GM19324 (cell line): ENCODE results near the gene SLAMF7.
"Not testable (repeated sequence)": the region's sequence is repeated elsewhere in the genome, so short reads cannot be mapped to it uniquely, and the experiment has no call there.

Experiments
- ATAC-seq: cut with Tn5 transposase; IDR thresholded peaks from one replicate; pipeline ENCODE4 v1.9.1; 2021; ENCODE audit warnings: mild to moderate bottlenecking, moderate library complexity; ENCODE audit not compliant: unreplicated experiment, low FRiP score

SLAMF7 gene

GRCh38 chr1:160718210-160718609 is 20.8 kb upstream of the SLAMF7 start:
- ATAC-seq: no peak

DNA sequence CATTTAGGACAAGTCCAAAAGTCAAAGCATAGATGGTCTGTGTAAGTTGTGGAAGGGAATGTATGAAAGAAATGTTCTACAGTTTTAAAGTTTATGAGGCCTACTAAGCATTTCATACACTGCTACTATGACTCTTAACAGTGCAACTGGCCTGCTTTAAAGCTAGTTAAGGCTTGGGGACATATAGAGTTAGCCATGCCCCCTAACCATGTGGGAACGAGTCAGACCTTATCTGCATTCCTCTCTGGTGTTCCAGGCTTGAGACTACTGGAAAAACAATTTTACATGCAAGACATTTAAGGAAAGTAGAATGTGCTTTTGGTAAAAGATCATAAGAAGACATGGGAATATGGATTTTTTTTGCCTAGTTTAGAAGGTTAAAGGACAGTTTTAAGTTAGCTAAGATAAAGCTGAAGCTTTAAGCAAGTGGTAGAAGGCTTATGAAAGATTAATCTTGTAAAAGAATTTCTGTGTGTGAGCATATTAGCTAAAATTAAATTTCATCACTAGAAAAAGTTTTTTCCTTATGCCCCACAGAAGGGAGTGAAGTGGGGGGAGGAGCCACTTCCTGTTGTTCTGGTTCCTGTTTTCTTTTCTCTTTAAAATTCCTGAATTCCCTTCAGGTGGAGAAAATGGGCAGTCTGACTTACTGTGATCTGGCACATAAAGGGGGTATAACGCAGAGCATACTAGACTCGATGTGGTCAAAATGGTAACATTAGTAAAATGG is 18.5 kb upstream of the SLAMF7 start:
- no peak for ATAC-seq

GRCh38 chr1:160721473-160721872 is 17.6 kb upstream of the SLAMF7 start:
- ATAC-seq: no peak

- ATAC-seq: no peak
Measured at GRCh38 chr1:160722726-160723125, 16.3 kb upstream of the SLAMF7 start.

- ATAC-seq: no peak
Measured at GRCh38 chr1:160723332-160723731, 15.7 kb upstream of the SLAMF7 start.

DNA sequence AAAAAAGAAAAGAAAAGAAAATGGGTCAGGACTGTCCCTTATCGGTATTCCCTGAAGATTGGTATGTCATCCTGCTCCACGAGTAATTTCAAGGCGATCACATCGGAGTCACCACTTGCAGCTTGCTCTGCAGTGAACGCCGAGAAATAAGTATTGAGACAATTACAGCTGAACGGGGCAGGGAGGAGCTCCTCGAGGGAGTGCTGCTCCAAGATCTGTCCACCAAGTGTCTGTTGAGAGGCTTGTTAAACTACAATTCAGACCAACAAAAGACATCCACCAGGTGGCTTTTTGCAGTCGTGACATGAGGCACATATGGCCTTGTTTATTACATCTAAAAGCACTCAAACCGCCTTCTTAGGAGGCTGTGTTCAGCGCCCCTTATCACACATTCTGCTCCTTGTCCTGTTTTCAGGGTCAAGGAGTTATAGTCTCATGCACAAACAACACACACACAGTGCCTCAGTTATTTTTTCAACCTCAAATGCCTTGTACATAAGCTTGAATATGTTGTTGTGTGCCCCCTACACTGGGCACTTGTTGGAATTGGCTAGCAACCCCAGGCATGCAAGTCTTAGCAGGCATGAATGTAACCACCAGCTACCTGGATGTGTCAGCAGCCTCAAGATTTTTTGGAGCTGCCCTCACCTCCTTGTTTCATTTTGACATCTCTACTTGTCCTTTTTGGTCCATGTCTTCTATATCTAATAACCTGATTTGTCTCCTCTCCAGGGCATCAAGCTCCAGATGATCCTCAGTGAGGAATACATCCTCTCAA is 14.4 kb upstream of the SLAMF7 start:
- ATAC-seq: no peak

GRCh38 chr1:160726114-160726497 is 12.9 kb upstream of the SLAMF7 start:
- ATAC-seq: no peak

DNA sequence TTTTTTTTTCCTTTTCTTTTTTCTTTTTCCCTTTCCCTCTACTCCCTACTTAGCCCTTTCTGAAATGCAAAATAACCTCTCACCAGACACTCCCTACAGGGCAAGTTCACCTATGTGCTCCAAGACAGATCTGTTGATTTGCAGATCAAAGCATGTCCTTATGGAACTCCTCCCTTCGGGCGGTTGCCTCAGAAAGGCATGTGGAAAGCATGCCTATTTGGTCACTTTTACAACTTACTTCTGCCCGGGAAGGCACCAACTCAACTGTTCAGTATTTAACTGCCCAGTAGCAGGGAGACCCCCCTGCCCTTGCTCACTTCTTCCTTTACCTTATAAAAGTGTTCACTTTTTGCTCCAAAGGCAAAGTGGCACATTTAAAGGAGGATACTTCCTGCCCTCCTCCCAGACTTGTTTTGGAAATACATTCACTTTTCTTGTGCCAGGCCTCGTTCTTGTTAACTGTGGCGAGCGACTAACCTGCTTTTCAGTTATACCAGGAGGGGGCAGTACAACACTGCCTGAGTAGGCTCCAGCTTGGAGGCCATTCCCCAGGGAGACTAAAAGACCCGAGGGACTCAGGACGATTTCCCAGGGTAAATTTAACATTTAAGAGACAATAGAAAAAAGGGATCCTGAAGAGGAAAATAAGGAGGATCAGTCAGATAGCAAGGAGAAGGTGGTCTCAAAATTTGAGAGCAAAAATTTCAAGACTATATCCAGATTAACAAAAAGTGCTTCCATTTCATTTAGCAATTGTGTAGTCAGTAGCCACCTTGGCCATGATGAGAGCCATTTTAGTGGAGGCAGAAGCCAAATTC is 12.3 kb upstream of the SLAMF7 start:
- ATAC-seq: no peak

- no peak for ATAC-seq
Measured at GRCh38 chr1:160727316-160727640, 11.8 kb upstream of the SLAMF7 start.

DNA sequence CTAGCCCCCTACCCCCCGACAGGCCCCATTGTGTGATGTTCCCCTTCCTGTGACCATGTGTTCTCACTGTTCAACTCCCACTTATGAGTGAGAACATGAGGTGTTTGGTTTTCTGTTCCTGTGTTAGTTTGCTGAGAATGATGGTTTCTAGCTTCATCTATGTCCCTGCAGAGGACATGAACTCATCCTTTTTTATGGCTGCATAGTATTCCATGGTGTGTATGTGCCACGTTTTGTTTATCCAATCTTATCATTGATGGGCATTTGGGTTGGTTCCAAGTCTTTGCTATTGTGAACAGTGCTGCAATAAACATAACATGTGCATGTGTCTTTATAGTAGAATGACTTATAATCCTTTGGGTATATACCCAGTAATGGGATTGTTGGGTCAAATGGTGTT is 7.5 kb upstream of the SLAMF7 start:
- ATAC-seq: not testable (repeated sequence)

DNA sequence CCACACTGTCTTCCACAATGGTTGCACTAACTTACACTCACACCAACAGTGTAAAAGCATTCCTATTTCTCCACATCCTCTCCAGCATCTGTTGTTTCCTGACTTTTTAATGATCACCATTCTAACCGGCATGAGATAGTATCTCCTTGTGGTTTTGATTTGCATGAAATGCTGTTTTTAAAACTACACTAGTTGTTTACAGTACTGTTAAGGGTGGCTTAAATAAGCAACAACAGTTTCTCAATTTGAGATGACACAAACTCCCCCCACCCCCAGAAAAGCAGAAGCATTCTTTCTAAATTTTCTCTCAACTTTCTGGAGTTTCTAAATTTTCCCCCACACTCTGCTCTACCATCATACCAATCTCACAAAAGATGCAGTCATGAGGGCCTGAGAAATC is 7.1 kb upstream of the SLAMF7 start:
- no peak for ATAC-seq

DNA sequence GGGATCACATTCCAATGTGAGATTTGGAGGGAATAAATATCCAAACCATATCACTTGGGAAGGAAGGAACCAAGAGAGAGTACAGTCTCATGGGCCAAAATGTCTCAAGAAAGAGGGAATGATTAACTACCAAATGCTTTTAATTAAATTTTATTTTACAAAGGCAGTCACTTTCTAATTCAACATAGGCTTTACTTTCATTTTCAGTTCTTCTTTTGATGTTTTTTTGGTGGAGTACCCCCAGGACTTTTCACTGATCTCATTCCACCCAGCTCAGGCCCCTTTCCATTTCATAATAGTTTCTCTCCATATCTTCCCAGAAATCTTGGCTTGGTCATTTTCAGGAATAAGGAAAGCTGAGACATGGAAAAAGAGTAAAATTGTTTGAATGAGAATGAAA is 5.1 kb upstream of the SLAMF7 start:
- no peak for ATAC-seq

DNA sequence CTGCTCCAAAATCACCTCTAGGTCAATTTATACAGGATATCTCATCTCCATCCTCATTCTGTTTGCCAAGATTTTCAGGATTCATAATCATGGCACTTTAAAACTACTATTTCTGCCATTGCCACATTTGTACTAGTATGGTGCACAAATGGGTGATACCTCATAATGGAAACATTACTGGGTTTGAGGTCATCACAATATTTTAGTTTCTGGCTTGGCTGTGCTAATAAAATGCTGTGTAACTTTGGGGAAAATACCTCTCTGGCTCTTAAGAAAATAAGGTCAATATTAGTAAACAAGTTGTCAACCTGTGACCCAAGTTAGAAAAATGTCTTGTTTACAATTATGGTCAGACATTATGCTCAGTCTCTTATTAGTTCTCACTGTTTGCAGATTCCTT is 4.7 kb upstream of the SLAMF7 start:
- ATAC-seq: no peak

DNA sequence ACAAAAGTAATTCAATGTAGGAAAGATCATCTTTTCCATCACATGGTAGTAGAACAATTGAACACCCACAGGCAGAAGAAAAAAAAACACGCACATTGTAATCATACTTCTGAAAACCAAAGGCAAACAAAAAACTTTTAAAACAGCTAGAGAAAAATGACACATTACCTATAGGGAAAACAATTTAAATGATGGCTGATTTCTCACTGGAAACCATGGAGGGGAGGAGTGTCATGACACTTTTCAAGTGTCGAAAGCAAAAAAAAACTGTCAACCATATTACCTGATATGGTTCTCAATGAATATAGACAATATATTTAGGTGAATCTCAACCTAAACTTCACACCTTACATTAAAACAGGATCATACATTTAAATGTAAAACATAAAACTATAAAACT is 776 bp upstream of the SLAMF7 start:
- ATAC-seq: no peak

DNA sequence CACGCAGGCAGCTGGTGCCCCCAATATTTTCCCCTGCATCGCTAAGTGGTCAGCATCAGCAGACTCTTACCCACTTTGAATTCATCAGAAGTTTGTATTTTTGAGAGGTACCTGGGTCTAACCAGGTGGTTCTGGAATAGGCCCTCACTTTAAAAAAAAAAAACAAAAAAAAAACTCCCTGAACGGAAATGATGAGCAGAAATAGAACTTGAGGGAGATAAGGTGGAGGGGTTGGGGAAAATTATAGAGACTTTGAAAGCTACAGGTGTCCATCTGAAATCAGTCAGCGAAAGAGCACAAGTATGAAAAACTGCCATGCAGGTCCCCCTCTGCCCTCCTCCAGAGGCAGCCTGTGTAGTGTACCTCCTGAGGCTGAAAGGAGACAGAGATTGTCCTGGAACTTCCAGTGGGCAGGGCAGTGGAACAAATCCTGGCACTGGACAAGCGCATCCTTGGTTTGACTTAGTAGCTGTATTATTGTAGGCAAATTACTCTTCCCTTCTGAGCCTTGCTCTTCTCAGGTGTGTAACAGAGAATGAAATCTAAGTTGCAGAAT is 1.2 kb downstream of the SLAMF7 start:
- no peak for ATAC-seq

- ATAC-seq: no peak
Measured at GRCh38 chr1:160741092-160741501, 2.0 kb downstream of the SLAMF7 start.

- ATAC-seq: no peak
Measured at GRCh38 chr1:160741612-160742348, 2.7 kb downstream of the SLAMF7 start.

- ATAC-seq: no peak
Measured at GRCh38 chr1:160742428-160743127, 3.5 kb downstream of the SLAMF7 start.

GRCh38 chr1:160743266-160743665 is 4.2 kb downstream of the SLAMF7 start:
- ATAC-seq: no peak
